CD4-positive, alpha-beta T cell treated with Interleukin-15 for 1 hour (primary cell): ENCODE results near the gene NME9.

Experiments
- DNase-seq: peaks from one replicate; pipeline ENCODE4 v3.0.0-alpha.2; 2020

Gene NME9

GRCh38 chr3:138271189-138271794, 58.4 kb downstream of the NME9 start:
- no peak for DNase-seq

GRCh38 chr3:138270245-138270644, 59.4 kb downstream of the NME9 start:
- DNase-seq: no peak

- DNase-seq: no peak
These were observed 62.6 kb downstream of the NME9 start for GRCh38 chr3:138267083-138267482.

- DNase-seq: no peak
These were observed 63.9 kb downstream of the NME9 start for GRCh38 chr3:138265745-138266144.

- no peak for DNase-seq
These were observed 66.5 kb downstream of the NME9 start for GRCh38 chr3:138263104-138263503.

GRCh38 chr3:138260611-138261010, 69.0 kb downstream of the NME9 start:
- DNase-seq: no peak

- DNase-seq: no peak
These were observed 70.5 kb downstream of the NME9 start for GRCh38 chr3:138259126-138259525.

GRCh38 chr3:138257986-138258385, 71.7 kb downstream of the NME9 start:
- DNase-seq: no peak

- no peak for DNase-seq
These were observed 73.6 kb downstream of the NME9 start for GRCh38 chr3:138256022-138256421.

- DNase-seq: no peak
These were observed 75.4 kb downstream of the NME9 start for GRCh38 chr3:138254216-138254615.

GRCh38 chr3:138253609-138254008, 76.0 kb downstream of the NME9 start:
- no peak for DNase-seq
